Endometrial microvascular endothelial cells (primary cell): ENCODE measurements around the gene TSPY2. TPM values are rescaled to one million over a fixed set of nuclear protein-coding genes. Genes with fewer than 3 reads are reported as not detected.
"Not testable (repeated sequence)": the region's sequence is repeated elsewhere in the genome, so short reads cannot be mapped to it uniquely, and the experiment has no call there.

Source experiments
- in situ Hi-C: cut with HindIII; loops from 2 replicates; pipeline ENCODE4 v1.10.0; 2017; ENCODE audit warnings: low sequenced_read_pairs, low pct_unique_long_range_greater_than_20kb; ENCODE audit errors: inconsistent ontology term
- total RNA-seq: library from RNA; depleted of rRNA; stranded (reverse); fragments of >200 nt; gene quantifications from one replicate; pipeline ENCODE4 v1.2.3, GENCODE V29; 2015; ENCODE audit errors: inconsistent ontology term

Gene TSPY2, protein sequence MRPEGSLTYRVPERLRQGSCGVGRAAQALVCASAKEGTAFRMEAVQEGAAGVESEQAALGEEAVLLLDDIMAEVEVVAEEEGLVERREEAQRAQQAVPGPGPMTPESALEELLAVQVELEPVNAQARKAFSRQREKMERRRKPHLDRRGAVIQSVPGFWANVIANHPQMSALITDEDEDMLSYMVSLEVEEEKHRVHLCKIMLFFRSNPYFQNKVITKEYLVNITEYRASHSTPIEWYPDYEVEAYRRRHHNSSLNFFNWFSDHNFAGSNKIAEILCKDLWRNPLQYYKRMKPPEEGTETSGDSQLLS
- not detected for total RNA-seq

GRCh38 chrY:6245923-6246322 lies at the start of gene TSPY2:
TSS of gene TSPY2 (plus strand) at chrY:6246223. CDS start at chrY:6246269, 46 bp downstream.
- in situ Hi-C loops = not testable (repeated sequence)

DNA sequence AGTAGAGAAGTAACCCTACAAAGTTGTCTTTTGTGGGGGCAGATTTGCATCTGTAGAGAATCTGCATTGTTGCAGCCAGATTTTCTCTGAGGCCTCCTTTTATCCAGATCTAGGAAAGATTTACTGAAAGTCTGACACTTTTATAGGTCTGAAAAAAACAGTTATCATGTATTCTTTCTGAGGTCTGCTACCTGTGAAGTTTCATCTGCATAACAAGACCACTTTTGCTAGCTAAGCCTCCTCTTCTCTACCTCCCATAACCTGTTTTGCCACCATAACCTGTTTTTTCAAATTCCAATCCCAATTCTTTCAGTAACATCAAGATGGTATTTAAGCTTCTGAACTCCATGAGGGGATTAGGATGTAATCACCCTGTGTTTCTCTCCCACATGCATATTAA lies 36.5 kb upstream of the TSPY2 start:
- in situ Hi-C loops = not testable (repeated sequence)

GRCh38 chrY:6217045-6217444 lies 29.0 kb upstream of the TSPY2 start:
- in situ Hi-C loops = not testable (repeated sequence)

- in situ Hi-C loops = not testable (repeated sequence)
Measured at GRCh38 chrY:6269839-6270238, 23.8 kb downstream of the TSPY2 start.
